HEK293 (cell line): ENCODE results near the gene TNS1.

Experiments
- GLIS1 ChIP-seq: fragments of 450-650 bp; formaldehyde crosslinking; IDR thresholded peaks from 2 replicates; pipeline ENCODE4 v1.5.1; 2016; ENCODE audit warnings: missing biosample characterization, missing genetic modification characterization
- TCF7L2 ChIP-seq: IDR thresholded peaks from 2 replicates; pipeline ENCODE4 v1.6.1; 2011; ENCODE audit warnings: low read depth, mild to moderate bottlenecking, inconsistent platforms, low read length, moderate library complexity, borderline replicate concordance
- YY1 ChIP-seq: fragments of 450-650 bp; formaldehyde crosslinking; IDR thresholded peaks from 2 replicates; pipeline ENCODE4 v1.5.1; 2018; ENCODE audit warnings: missing biosample characterization, missing genetic modification characterization
- ZBTB21 ChIP-seq: fragments of 450-650 bp; formaldehyde crosslinking; IDR thresholded peaks from 2 replicates; pipeline ENCODE4 v1.5.1; 2017; ENCODE audit warnings: missing biosample characterization, missing genetic modification characterization
- ZNF324 ChIP-seq: fragments of 450-650 bp; formaldehyde crosslinking; IDR thresholded peaks from 2 replicates; pipeline ENCODE4 v1.5.1; 2016; ENCODE audit warnings: missing biosample characterization, missing genetic modification characterization
- ZNF629 ChIP-seq: fragments of 450-650 bp; formaldehyde crosslinking; IDR thresholded peaks from 2 replicates; pipeline ENCODE4 v1.5.1; 2017; ENCODE audit warnings: missing biosample characterization, missing genetic modification characterization
- ZNF76 ChIP-seq: fragments of 450-650 bp; formaldehyde crosslinking; IDR thresholded peaks from 2 replicates; pipeline ENCODE4; 2016; ENCODE audit warnings: low read depth, missing biosample characterization, missing genetic modification characterization, borderline replicate concordance
- ZNF785 ChIP-seq: fragments of 450-650 bp; formaldehyde crosslinking; IDR thresholded peaks from 2 replicates; pipeline ENCODE4 v1.5.1; 2016; ENCODE audit warnings: missing biosample characterization, missing genetic modification characterization
- TF ChIP-seq, protein P1 (sequence below): fragments of 450-650 bp; formaldehyde crosslinking; IDR thresholded peaks from 2 replicates; pipeline ENCODE4 v1.5.1; 2016; ENCODE audit warnings: missing biosample characterization, missing genetic modification characterization
- TF ChIP-seq, protein P2 (sequence below): fragments of 450-650 bp; formaldehyde crosslinking; IDR thresholded peaks from 2 replicates; pipeline ENCODE4; 2016; ENCODE audit warnings: missing biosample characterization, missing genetic modification characterization
- TF ChIP-seq, protein P3 (sequence below): fragments of 450-650 bp; formaldehyde crosslinking; IDR thresholded peaks from 2 replicates; pipeline ENCODE4 v1.5.1; 2016; ENCODE audit warnings: missing biosample characterization, missing genetic modification characterization

DNA sequence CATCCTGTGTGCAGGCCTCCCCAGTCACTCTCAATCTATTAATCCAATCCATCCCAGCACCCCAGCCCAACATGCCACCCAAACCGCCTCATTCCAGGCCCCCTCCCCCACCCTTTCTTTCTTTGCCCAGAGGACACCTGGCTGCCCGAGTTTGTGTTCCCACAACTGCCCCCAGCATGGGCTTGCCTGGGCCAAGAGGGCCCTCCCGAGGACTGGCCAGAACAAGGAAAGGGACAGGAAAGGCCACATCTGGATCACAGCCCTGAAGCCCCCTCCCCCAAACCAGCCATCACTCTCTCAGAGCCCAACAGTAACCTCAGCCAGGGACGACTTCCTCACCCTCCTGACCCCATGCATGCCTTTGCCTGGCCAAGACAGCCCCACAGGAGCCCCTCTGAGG is 1.2 kb downstream of the TNS1 start:
- no peak for TF ChIP-seq YY1 (tag by site-specific recombination)
- TF ChIP-seq, protein P1, sequence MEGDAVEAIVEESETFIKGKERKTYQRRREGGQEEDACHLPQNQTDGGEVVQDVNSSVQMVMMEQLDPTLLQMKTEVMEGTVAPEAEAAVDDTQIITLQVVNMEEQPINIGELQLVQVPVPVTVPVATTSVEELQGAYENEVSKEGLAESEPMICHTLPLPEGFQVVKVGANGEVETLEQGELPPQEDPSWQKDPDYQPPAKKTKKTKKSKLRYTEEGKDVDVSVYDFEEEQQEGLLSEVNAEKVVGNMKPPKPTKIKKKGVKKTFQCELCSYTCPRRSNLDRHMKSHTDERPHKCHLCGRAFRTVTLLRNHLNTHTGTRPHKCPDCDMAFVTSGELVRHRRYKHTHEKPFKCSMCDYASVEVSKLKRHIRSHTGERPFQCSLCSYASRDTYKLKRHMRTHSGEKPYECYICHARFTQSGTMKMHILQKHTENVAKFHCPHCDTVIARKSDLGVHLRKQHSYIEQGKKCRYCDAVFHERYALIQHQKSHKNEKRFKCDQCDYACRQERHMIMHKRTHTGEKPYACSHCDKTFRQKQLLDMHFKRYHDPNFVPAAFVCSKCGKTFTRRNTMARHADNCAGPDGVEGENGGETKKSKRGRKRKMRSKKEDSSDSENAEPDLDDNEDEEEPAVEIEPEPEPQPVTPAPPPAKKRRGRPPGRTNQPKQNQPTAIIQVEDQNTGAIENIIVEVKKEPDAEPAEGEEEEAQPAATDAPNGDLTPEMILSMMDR (tag by site-specific recombination), result no peak
- TF ChIP-seq ZNF76, result no peak
- TF ChIP-seq, protein P2, sequence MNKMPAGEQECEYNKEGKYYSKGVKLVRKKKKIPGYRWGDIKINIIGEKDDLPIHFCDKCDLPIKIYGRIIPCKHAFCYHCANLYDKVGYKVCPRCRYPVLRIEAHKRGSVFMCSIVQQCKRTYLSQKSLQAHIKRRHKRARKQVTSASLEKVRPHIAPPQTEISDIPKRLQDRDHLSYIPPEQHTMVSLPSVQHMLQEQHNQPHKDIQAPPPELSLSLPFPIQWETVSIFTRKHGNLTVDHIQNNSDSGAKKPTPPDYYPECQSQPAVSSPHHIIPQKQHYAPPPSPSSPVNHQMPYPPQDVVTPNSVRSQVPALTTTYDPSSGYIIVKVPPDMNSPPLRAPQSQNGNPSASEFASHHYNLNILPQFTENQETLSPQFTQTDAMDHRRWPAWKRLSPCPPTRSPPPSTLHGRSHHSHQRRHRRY, result no peak
- TF ChIP-seq ZNF629 (tag by site-specific recombination), result no peak
- TF ChIP-seq ZNF324, result no peak
- TF ChIP-seq ZBTB21, result no peak
- TF ChIP-seq TCF7L2, result no peak
- no peak for TF ChIP-seq ZNF785 (tag by site-specific recombination)
- no peak for TF ChIP-seq GLIS1 (tag by site-specific recombination)
- TF ChIP-seq, protein P3, sequence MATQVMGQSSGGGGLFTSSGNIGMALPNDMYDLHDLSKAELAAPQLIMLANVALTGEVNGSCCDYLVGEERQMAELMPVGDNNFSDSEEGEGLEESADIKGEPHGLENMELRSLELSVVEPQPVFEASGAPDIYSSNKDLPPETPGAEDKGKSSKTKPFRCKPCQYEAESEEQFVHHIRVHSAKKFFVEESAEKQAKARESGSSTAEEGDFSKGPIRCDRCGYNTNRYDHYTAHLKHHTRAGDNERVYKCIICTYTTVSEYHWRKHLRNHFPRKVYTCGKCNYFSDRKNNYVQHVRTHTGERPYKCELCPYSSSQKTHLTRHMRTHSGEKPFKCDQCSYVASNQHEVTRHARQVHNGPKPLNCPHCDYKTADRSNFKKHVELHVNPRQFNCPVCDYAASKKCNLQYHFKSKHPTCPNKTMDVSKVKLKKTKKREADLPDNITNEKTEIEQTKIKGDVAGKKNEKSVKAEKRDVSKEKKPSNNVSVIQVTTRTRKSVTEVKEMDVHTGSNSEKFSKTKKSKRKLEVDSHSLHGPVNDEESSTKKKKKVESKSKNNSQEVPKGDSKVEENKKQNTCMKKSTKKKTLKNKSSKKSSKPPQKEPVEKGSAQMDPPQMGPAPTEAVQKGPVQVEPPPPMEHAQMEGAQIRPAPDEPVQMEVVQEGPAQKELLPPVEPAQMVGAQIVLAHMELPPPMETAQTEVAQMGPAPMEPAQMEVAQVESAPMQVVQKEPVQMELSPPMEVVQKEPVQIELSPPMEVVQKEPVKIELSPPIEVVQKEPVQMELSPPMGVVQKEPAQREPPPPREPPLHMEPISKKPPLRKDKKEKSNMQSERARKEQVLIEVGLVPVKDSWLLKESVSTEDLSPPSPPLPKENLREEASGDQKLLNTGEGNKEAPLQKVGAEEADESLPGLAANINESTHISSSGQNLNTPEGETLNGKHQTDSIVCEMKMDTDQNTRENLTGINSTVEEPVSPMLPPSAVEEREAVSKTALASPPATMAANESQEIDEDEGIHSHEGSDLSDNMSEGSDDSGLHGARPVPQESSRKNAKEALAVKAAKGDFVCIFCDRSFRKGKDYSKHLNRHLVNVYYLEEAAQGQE (tag by site-specific recombination), result no peak
